ENCODE data around the gene ZCCHC2. TPM values are rescaled to one million over a fixed set of nuclear protein-coding genes. Genes with fewer than 3 reads are reported as not detected.
A peak's percentile ranks its signal among the peaks of the same experiment; 100 is the strongest.

ZCCHC2 gene
- total and polyA plus RNA-seq, 4 donors = 7.1 to 25.4 (median 10.8) TPM

- Histone ChIP-seq H3K4me3 (ENCODE audit: low read depth in 1 of 3, low read length in 3 of 3) (peak overlapping the region; percentile 74 to 97 (median 74)), H3K27me3 (ENCODE audit: control insufficient read depth in 4 of 4, insufficient read depth in 4 of 4, low read length in 3 of 4) (no peaks in the 10 kb centered on the region), H3K36me3 (ENCODE audit: control insufficient read depth in 4 of 4, insufficient read depth in 3 of 4, low read depth in 1 of 4, low read length in 3 of 4) (no peaks in the 10 kb centered on the region), H3K9me3 (ENCODE audit: control insufficient read depth in 4 of 4, low read length in 3 of 4) (no peaks in the 10 kb centered on the region), H3K9ac (ENCODE audit: low read depth in 1 of 2, low read length in 2 of 2) (peak overlapping the region; percentile 66 to 92), H3K4me1 (ENCODE audit: control insufficient read depth in 4 of 4, insufficient read depth in 4 of 4, low read length in 3 of 4) (peaks cover 5 to 32% (median 15%) of the 10 kb centered on the region in 4 donors), H3K27ac (ENCODE audit: low read depth in 1 of 2, low read length in 2 of 2) (peak overlapping the region; percentile 97 to 99)
- 14% methylated on average over 2 of the region's 2 CpGs for WGBS
- DNase-seq (ENCODE audit: low spot score) = no peak
- peak; percentile 47 to 50 for TF ChIP-seq RXRA (IDR thresholded peaks at IDR 0.05)
- TF ChIP-seq SP1 (IDR thresholded peaks at IDR 0.05) = no peak
These were observed 1.2 kb upstream of the ZCCHC2 start for GRCh38 chr18:62521593-62521992.

GRCh38 chr18:62522178-62522503 is 684 bp upstream of the ZCCHC2 start:
- no peak for DNase-seq (ENCODE audit: low spot score)
- Histone ChIP-seq H3K4me1 (ENCODE audit: control insufficient read depth in 4 of 4, insufficient read depth in 4 of 4, low read length in 3 of 4) (peaks cover 4 to 34% (median 16%) of the 10 kb centered on the region in 4 donors), H3K9me3 (ENCODE audit: control insufficient read depth in 4 of 4, low read length in 3 of 4) (no peaks in the 10 kb centered on the region), H3K27ac (ENCODE audit: low read depth in 1 of 2, low read length in 2 of 2) (peak overlapping the region; percentile 97 to 99), H3K36me3 (ENCODE audit: control insufficient read depth in 4 of 4, insufficient read depth in 3 of 4, low read depth in 1 of 4, low read length in 3 of 4) (no peaks in the 10 kb centered on the region), H3K4me3 (ENCODE audit: low read depth in 1 of 3, low read length in 3 of 3) (peak overlapping the region; percentile 74 to 97 (median 74)), H3K9ac (ENCODE audit: low read depth in 1 of 2, low read length in 2 of 2) (peak overlapping the region; percentile 61 to 92), H3K27me3 (ENCODE audit: control insufficient read depth in 4 of 4, insufficient read depth in 4 of 4, low read length in 3 of 4) (no peaks in the 10 kb centered on the region)
- TF ChIP-seq MAX (IDR thresholded peaks at IDR 0.05) (no peak), TAF1 (conservative IDR thresholded peaks at IDR 0.05) (no peak), YY1 (IDR thresholded peaks at IDR 0.05) (no peak), HNF4A (conservative IDR thresholded peaks at IDR 0.05) (no peak), REST (IDR thresholded peaks at IDR 0.05) (no peak), JUND (IDR thresholded peaks at IDR 0.05) (no peak), FOXA1 (IDR thresholded peaks at IDR 0.05) (no peak), FOXA2 (IDR thresholded peaks at IDR 0.05) (no peak), RAD21 (IDR thresholded peaks at IDR 0.05) (no peak), SP1 (IDR thresholded peaks at IDR 0.05) (no peak), GABPA (IDR thresholded peaks at IDR 0.05 in 1 of 2, conservative IDR thresholded peaks at IDR 0.05 in 1 of 2) (no peak), CTCF (IDR thresholded peaks at IDR 0.05; ENCODE audit: low read depth, low read length, missing input control) (no peak), EGR1 (IDR thresholded peaks at IDR 0.05; ENCODE audit: low read depth in 2 of 2) (no peak), ATF3 (IDR thresholded peaks at IDR 0.05) (no peak), HNF4G (IDR thresholded peaks at IDR 0.05) (no peak), ZBTB33 (IDR thresholded peaks at IDR 0.05) (no peak)
- WGBS = under 1% methylated on average over 32 of the region's 32 CpGs

Measured in liver (tissue), 9 donors.